B cell (primary cell): Measurements from ENCODE around the gene TOR2A. TPM values are rescaled to one million over a fixed set of nuclear protein-coding genes. Genes with fewer than 3 reads are reported as not detected.

Source experiments
- ATAC-seq: fragments of 200-7000 bp; cut with Tn5 transposase; one replicate; pipeline ENCODE4 v1.10.0; 2021; ENCODE audit warnings: low read depth, mild to moderate bottlenecking, moderate number of reproducible peaks, moderate library complexity
- CTCF ChIA-PET: fragments of 350-600 bp; sonication (Branson Sonifier 250); formaldehyde crosslinking; loops from one replicate; lab custom pipeline; 2021; ENCODE audit warnings: antibody characterized with exemption, inconsistent platforms; lab: Charles Lee
- POLR2A ChIA-PET: fragments of 350-600 bp; sonication (Branson Sonifier 250); formaldehyde crosslinking; loops from one replicate; lab custom pipeline; 2021; ENCODE audit warnings: antibody characterized with exemption; lab: Charles Lee
- DNase-seq: peaks from one replicate; pipeline ENCODE4 v3.0.0; 2013
- H2AFZ ChIP-seq: 2 replicates; pipeline ENCODE4 v1.6.1; 2012; ENCODE audit warnings: mild to moderate bottlenecking, low read depth, low read length; ENCODE audit not compliant: insufficient read depth, poor library complexity, severe bottlenecking
- H3K27ac ChIP-seq, 2 donors: 1 replicate in 1 of 2; 2 replicates in 1 of 2; pipeline ENCODE4 v1.5.1; 2012 to 2013; ENCODE audit warnings: low read length in 2 of 2, mild to moderate bottlenecking in 2 of 2, moderate library complexity in 1 of 2
- H3K27me3 ChIP-seq, 4 experiments: fragments of 200-600 bp in 1 of 4; sonication (generic) in 1 of 4; replicated peaks in 1 of 4; 1 replicate in 2 of 4; 2 replicates in 2 of 4; pipeline versions ENCODE4 v1.6.1 to v1.7.0; 2013 to 2016; ENCODE audit warnings: low read length in 3 of 4, mild to moderate bottlenecking in 2 of 4, mixed read lengths in 1 of 4, moderate library complexity in 1 of 4; ENCODE audit not compliant: insufficient read depth in 4 of 4, control insufficient read depth in 3 of 4; ENCODE audit errors: control extremely low read depth in 1 of 4
- H3K36me3 ChIP-seq, 2 experiments: replicated peaks in 1 of 2; 1 replicate in 1 of 2; 2 replicates in 1 of 2; pipeline versions ENCODE4 v1.6.1 to v1.7.1; 2013; ENCODE audit warnings: low read length in 1 of 2; ENCODE audit not compliant: insufficient read depth in 2 of 2, control insufficient read depth in 1 of 2; ENCODE audit errors: control extremely low read depth in 1 of 2, extremely low read depth in 1 of 2
- H3K4me1 ChIP-seq, 2 donors: fragments of 200-600 bp in 1 of 2; sonication (generic) in 1 of 2; 1 replicate in 1 of 2; 2 replicates in 1 of 2; pipeline versions ENCODE4 v1.5.1 to v1.6.1; 2013 to 2017; ENCODE audit warnings: low read length in 2 of 2; ENCODE audit not compliant: control insufficient read depth in 2 of 2, insufficient read depth in 2 of 2
- H3K4me2 ChIP-seq: replicated peaks from 2 replicates; pipeline ENCODE3; 2012; ENCODE audit warnings: mild to moderate bottlenecking, low read depth, low read length; ENCODE audit not compliant: poor library complexity, severe bottlenecking
- H3K4me3 ChIP-seq, 5 experiments: fragments of 200-600 bp in 1 of 5; sonication (generic) in 1 of 5; 1 replicate in 3 of 5; 2 replicates in 2 of 5; pipeline versions ENCODE4 v1.5.1 to v1.7.0; 2011 to 2016; ENCODE audit warnings: low read length in 4 of 5, mild to moderate bottlenecking in 4 of 5, low read depth in 2 of 5, control low read depth in 1 of 5, moderate library complexity in 1 of 5; ENCODE audit not compliant: insufficient read depth in 1 of 5; ENCODE audit errors: control extremely low read depth in 1 of 5, extremely low read depth in 1 of 5
- H3K79me2 ChIP-seq: fragments of 200-600 bp; sonication (generic); one replicate; pipeline ENCODE4 v1.6.0; 2016; ENCODE audit warnings: low read length; ENCODE audit not compliant: control insufficient read depth, insufficient read depth
- H3K9ac ChIP-seq: fragments of 200-600 bp; sonication (generic); 2 replicates; pipeline ENCODE4 v1.6.1; 2017; ENCODE audit warnings: mild to moderate bottlenecking, low read length, moderate library complexity
- H3K9me3 ChIP-seq, 3 donors: one replicate each; pipeline versions ENCODE4 v1.6.1 to v1.7.1; 2013; ENCODE audit warnings: low read length in 2 of 3; ENCODE audit not compliant: control insufficient read depth in 2 of 3, insufficient read depth in 1 of 3; ENCODE audit errors: control extremely low read depth in 1 of 3
- H4K20me1 ChIP-seq: 2 replicates; pipeline ENCODE4 v1.6.0; 2012; ENCODE audit warnings: mild to moderate bottlenecking, low read length; ENCODE audit not compliant: insufficient read depth, control insufficient read depth, poor library complexity, severe bottlenecking
- H3K27ac Mint-ChIP-seq: one replicate; pipeline ENCODE4 v1.8.0; 2021; ENCODE audit warnings: mixed read lengths
- H3K27me3 Mint-ChIP-seq: one replicate; pipeline ENCODE4 v1.8.0; 2021; ENCODE audit warnings: mixed read lengths
- H3K4me1 Mint-ChIP-seq: one replicate; pipeline ENCODE4 v1.8.0; 2021; ENCODE audit warnings: mixed read lengths
- H3K4me3 Mint-ChIP-seq: one replicate; pipeline ENCODE4 v1.8.0; 2021; ENCODE audit warnings: mixed read lengths
- H3K9me3 Mint-ChIP-seq: one replicate; pipeline ENCODE4 v1.8.0; 2022; ENCODE audit warnings: mixed read lengths; ENCODE audit not compliant: insufficient read depth
- EZH2 ChIP-seq: IDR thresholded peaks from 2 replicates; pipeline ENCODE4 v1.6.1; 2012; ENCODE audit warnings: borderline replicate concordance, low read depth, mild to moderate bottlenecking, moderate library complexity, low read length; ENCODE audit not compliant: insufficient read depth, poor library complexity, severe bottlenecking
- WGBS: methylation state at CpG from one replicate; pipeline ENCODE4 v1.1.5; 2013; ENCODE audit warnings: missing lambda C conversion rate; ENCODE audit not compliant: insufficient coverage; 5-methylcytosine and 5-hydroxymethylcytosine counted together
- intact Hi-C: fragments of 100-400 bp; cut with micrococcal nuclease; formaldehyde crosslinking; loops from one replicate; pipeline ENCODE4 v1.10.0; 2022
- polyA plus RNA-seq: library from polyadenylated mRNA; depleted of rRNA; stranded (reverse); fragments of >200 nt; gene quantifications from 2 replicates; pipeline ENCODE4 v1.2.3, GENCODE V29; 2012
- total RNA-seq, 2 donors: library from RNA; stranded (reverse); fragments of 120-200 nt in 1 of 2; gene quantifications; 1 replicate in 1 of 2; 2 replicates in 1 of 2; pipeline versions ENCODE4 v1.2.3 to v1.2.4, GENCODE V29; 2013 to 2022
- TF ChIP-seq, protein P1 (sequence below): fragments of 200-600 bp; IDR thresholded peaks from one replicate; pipeline ENCODE4 v1.8.0; 2022; ENCODE audit warnings: antibody characterized with exemption, mild to moderate bottlenecking

Gene TOR2A
- total and polyA plus RNA-seq, 2 donors (not counting 1 experiment from before 2014, with no cell fraction given): 15.8 to 26.5 TPM

DNA sequence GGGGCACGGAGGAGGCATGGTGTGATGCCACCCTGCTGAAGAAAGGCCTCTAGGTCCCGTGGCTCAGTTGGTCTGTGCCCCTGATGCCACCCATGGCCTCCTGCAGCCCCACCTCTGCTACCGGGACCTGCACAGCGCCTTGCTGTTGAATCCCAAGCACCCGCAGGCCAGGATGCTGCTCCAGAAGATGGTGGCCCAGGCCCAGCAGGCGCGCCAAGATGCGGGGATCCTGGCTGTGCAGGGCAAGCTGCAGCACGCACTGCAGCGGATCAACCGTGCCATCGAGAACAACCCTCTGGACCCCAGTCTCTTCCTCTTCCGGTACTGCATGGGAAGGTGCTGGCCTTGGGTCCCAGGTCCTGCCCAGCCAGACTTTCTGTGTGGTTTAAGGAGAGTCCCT, 12.1 kb downstream of the TOR2A start:
- no peak for TF ChIP-seq EZH2
- TF ChIP-seq, protein P1, sequence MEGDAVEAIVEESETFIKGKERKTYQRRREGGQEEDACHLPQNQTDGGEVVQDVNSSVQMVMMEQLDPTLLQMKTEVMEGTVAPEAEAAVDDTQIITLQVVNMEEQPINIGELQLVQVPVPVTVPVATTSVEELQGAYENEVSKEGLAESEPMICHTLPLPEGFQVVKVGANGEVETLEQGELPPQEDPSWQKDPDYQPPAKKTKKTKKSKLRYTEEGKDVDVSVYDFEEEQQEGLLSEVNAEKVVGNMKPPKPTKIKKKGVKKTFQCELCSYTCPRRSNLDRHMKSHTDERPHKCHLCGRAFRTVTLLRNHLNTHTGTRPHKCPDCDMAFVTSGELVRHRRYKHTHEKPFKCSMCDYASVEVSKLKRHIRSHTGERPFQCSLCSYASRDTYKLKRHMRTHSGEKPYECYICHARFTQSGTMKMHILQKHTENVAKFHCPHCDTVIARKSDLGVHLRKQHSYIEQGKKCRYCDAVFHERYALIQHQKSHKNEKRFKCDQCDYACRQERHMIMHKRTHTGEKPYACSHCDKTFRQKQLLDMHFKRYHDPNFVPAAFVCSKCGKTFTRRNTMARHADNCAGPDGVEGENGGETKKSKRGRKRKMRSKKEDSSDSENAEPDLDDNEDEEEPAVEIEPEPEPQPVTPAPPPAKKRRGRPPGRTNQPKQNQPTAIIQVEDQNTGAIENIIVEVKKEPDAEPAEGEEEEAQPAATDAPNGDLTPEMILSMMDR: no peak
- Histone ChIP-seq H3K79me2 (no peaks in the 10 kb centered on the region), H3K4me3 (no peak overlapping the region), H3K9me3 (no peaks in the 10 kb centered on the region), H3K4me2 (no peak overlapping the region), H2AFZ (no peak overlapping the region), H3K36me3 (no peaks in the 10 kb centered on the region), H3K9ac (no peak overlapping the region), H4K20me1 (no peaks in the 10 kb centered on the region), H3K27ac (no peak overlapping the region), H3K4me1 (no peaks in the 10 kb centered on the region), H3K27me3 (no peaks in the 10 kb centered on the region)
- intact Hi-C loops: no loop called here
- no peak overlapping the region for H3K27ac Mint-ChIP-seq
- H3K4me3 Mint-ChIP-seq: no peak overlapping the region
- no peaks in the 10 kb centered on the region for H3K9me3 Mint-ChIP-seq
- peaks cover 5% of the 10 kb centered on the region for H3K4me1 Mint-ChIP-seq
- ATAC-seq (no peak), DNase-seq (no peak)
- WGBS: 88% methylated on average over 12 of the region's 13 CpGs
- ChIA-PET CTCF (no interaction called here), POLR2A (no interaction called here)
- no peaks in the 10 kb centered on the region for H3K27me3 Mint-ChIP-seq

DNA sequence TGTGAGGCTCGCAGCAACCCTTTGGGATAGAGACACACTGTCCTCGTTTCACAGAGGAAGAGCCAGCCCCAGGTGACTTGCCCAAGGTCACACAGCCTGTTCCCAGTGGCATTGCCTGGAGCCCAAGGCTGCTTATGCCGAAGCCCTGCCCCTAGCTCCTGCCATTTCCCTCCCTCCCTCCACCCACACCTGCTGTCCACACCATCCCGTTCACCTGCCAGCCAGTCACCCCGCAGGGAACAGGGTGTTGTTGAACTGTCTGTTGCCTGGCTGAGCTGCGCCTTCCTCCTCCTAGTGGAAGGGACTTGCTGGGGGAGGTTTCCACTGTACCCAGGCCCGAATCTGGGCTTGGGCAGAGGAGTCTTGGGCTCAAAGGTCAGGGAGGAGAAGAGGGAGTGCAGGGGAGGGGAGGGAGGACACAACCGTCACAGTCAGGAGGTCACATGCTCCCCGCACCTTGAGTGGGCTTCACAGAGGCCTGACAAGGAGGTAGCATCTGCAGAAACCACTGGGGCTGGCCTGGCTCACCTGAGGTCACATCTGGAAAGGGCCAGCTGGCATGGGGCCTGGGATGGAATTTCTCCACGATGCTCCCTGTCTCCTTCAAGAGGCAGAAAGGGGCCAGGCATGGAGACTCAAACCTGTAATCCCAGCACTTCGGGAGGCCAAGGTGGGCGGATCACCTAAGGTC, 12.9 kb downstream of the TOR2A start:
- H3K79me2 ChIP-seq: no peaks in the 10 kb centered on the region
- no peaks in the 10 kb centered on the region for H3K27me3 ChIP-seq
- H3K36me3 ChIP-seq: no peaks in the 10 kb centered on the region
- no peak for ATAC-seq
- TF ChIP-seq EZH2: no peak
- TF ChIP-seq, protein P1: no peak
- H4K20me1 ChIP-seq: no peaks in the 10 kb centered on the region
- H3K4me1 Mint-ChIP-seq: peaks cover 5% of the 10 kb centered on the region
- no peak overlapping the region for H3K9ac ChIP-seq
- no peaks in the 10 kb centered on the region for H3K27me3 Mint-ChIP-seq
- no peak overlapping the region for H3K4me2 ChIP-seq
- DNase-seq: no peak
- no peaks in the 10 kb centered on the region for H3K4me1 ChIP-seq
- H3K9me3 Mint-ChIP-seq: no peaks in the 10 kb centered on the region
- no peaks in the 10 kb centered on the region for H3K9me3 ChIP-seq
- intact Hi-C loops: no loop called here
- H3K27ac Mint-ChIP-seq: no peak overlapping the region
- H2AFZ ChIP-seq: no peak overlapping the region
- POLR2A ChIA-PET: no interaction called here
- H3K27ac ChIP-seq: no peak overlapping the region
- no peak overlapping the region for H3K4me3 ChIP-seq
- H3K4me3 Mint-ChIP-seq: no peak overlapping the region
- 88% methylated on average over 12 of the region's 12 CpGs for WGBS
- CTCF ChIA-PET: no interaction called here
